T-helper 9 cell (primary cell): Measurements from ENCODE around the gene OR5AN1.
"Not testable (repeated sequence)": the region's sequence is repeated elsewhere in the genome, so short reads cannot be mapped to it uniquely, and the experiment has no call there.

Experiments
- DNase-seq: peaks from one replicate; pipeline ENCODE4 v3.0.0-alpha.2; 2020
- total RNA-seq, 2 donors: gene quantifications; one replicate each; lab custom pipeline; 2026; lab: John Stamatoyannopoulos, UW

Gene OR5AN1
- total RNA-seq, result 0 reads per million in 2 donors

- no peak for DNase-seq
Measured at GRCh38 chr11:59358595-59358994, at the start of gene OR5AN1. TSS of gene OR5AN1 (plus strand) at chr11:59358895. CDS start at chr11:59364459, 5,564 bp downstream.

- DNase-seq, result no peak
Measured at GRCh38 chr11:59335001-59335400, 23.7 kb upstream of the OR5AN1 start.

GRCh38 chr11:59336176-59336575 is 22.5 kb upstream of the OR5AN1 start:
- no peak for DNase-seq

GRCh38 chr11:59336931-59337330 is 21.8 kb upstream of the OR5AN1 start:
- no peak for DNase-seq

GRCh38 chr11:59349657-59350056 is 9.0 kb upstream of the OR5AN1 start:
- not testable (repeated sequence) for DNase-seq

GRCh38 chr11:59355226-59355625 is 3.5 kb upstream of the OR5AN1 start:
- no peak for DNase-seq

GRCh38 chr11:59356561-59356960 is 2.1 kb upstream of the OR5AN1 start:
- DNase-seq, result no peak

GRCh38 chr11:59358020-59358419 is 675 bp upstream of the OR5AN1 start:
- DNase-seq, result no peak

- DNase-seq, result no peak
Measured at GRCh38 chr11:59365232-59366018, 6.7 kb downstream of the OR5AN1 start.

- DNase-seq, result no peak
Measured at GRCh38 chr11:59368238-59369022, 9.7 kb downstream of the OR5AN1 start.

- DNase-seq, result not testable (repeated sequence)
Measured at GRCh38 chr11:59372324-59372723, 13.6 kb downstream of the OR5AN1 start.

- no peak for DNase-seq
Measured at GRCh38 chr11:59380263-59381059, 21.8 kb downstream of the OR5AN1 start.

- DNase-seq, result no peak
Measured at GRCh38 chr11:59394186-59394585, 35.5 kb downstream of the OR5AN1 start.

GRCh38 chr11:59400461-59401261 is 42.0 kb downstream of the OR5AN1 start:
- no peak for DNase-seq

- no peak for DNase-seq
Measured at GRCh38 chr11:59401262-59401552, 42.5 kb downstream of the OR5AN1 start.

GRCh38 chr11:59403546-59403945 is 44.9 kb downstream of the OR5AN1 start:
- DNase-seq, result no peak

- DNase-seq, result no peak
Measured at GRCh38 chr11:59413646-59414045, 55.0 kb downstream of the OR5AN1 start.

GRCh38 chr11:59415111-59415510 is 56.4 kb downstream of the OR5AN1 start:
- DNase-seq, result no peak

GRCh38 chr11:59416613-59417012 is 57.9 kb downstream of the OR5AN1 start:
- DNase-seq, result no peak

GRCh38 chr11:59417023-59417422 is 58.3 kb downstream of the OR5AN1 start:
- no peak for DNase-seq

- no peak for DNase-seq
Measured at GRCh38 chr11:59418156-59418555, 59.5 kb downstream of the OR5AN1 start.
